HG02870 (cell line): Measurements from ENCODE around the gene ATRAID.
"Not testable (repeated sequence)": the region's sequence is repeated elsewhere in the genome, so short reads cannot be mapped to it uniquely, and the experiment has no call there.

ENCODE experiments used
- ATAC-seq: cut with Tn5 transposase; IDR thresholded peaks from one replicate; pipeline ENCODE4 v1.9.1; 2021; ENCODE audit warnings: mild to moderate bottlenecking, moderate library complexity; ENCODE audit not compliant: unreplicated experiment

The ATRAID gene

GRCh38 chr2:27211943-27212625 lies at the start of gene ATRAID, which contains the start of gene SLC5A6:
Gene ATRAID, plus strand, starts transcription at chr2:27212041. Its CDS starts 328 bp downstream, at chr2:27212369.
Gene SLC5A6, minus strand, starts transcription at chr2:27212268. Its CDS starts 4,618 bp downstream, at chr2:27207650.
- peak; percentile 70 for ATAC-seq

- no peak for ATAC-seq
Measured at GRCh38 chr2:27162151-27163121, 49.4 kb upstream of the ATRAID start.

- peak; percentile 44 for ATAC-seq
Measured at GRCh38 chr2:27164960-27165763, 46.7 kb upstream of the ATRAID start.

- ATAC-seq, result no peak
Measured at GRCh38 chr2:27170581-27171337, 41.1 kb upstream of the ATRAID start.

GRCh38 chr2:27171351-27171848 lies 40.4 kb upstream of the ATRAID start:
- no peak for ATAC-seq

- ATAC-seq, result no peak
Measured at GRCh38 chr2:27174638-27175037, 37.2 kb upstream of the ATRAID start.

GRCh38 chr2:27175330-27175729 lies 36.5 kb upstream of the ATRAID start:
- no peak for ATAC-seq

- ATAC-seq, result not testable (repeated sequence)
Measured at GRCh38 chr2:27175781-27176180, 36.1 kb upstream of the ATRAID start.

- no peak for ATAC-seq
Measured at GRCh38 chr2:27177441-27178351, 34.1 kb upstream of the ATRAID start.

GRCh38 chr2:27178469-27178868 lies 33.4 kb upstream of the ATRAID start:
- no peak for ATAC-seq

- ATAC-seq, result no peak
Measured at GRCh38 chr2:27179344-27180000, 32.4 kb upstream of the ATRAID start.

- no peak for ATAC-seq
Measured at GRCh38 chr2:27182346-27182745, 29.5 kb upstream of the ATRAID start.

- ATAC-seq, result no peak
Measured at GRCh38 chr2:27184115-27184514, 27.7 kb upstream of the ATRAID start.

- ATAC-seq, result no peak
Measured at GRCh38 chr2:27185331-27186026, 26.4 kb upstream of the ATRAID start.

GRCh38 chr2:27186613-27187345 lies 25.1 kb upstream of the ATRAID start:
- no peak for ATAC-seq

GRCh38 chr2:27189989-27190388 lies 21.9 kb upstream of the ATRAID start:
- ATAC-seq, result no peak
